Spleen (tissue), 3 donors: ENCODE data around the gene CDIPT.

Source experiments
- POLR2A ChIP-seq, 3 donors: fragments of 450-650 bp; IDR thresholded peaks; one replicate each; pipeline ENCODE4 v1.5.1; 2017; ENCODE audit warnings: antibody characterized with exemption in 3 of 3, mild to moderate bottlenecking in 1 of 3
- POLR2AphosphoS5 ChIP-seq, 3 donors: sonication (generic); formaldehyde crosslinking; IDR thresholded peaks; one replicate each; pipeline ENCODE4 v1.5.1; 2017; ENCODE audit warnings: antibody characterized with exemption in 3 of 3

DNA sequence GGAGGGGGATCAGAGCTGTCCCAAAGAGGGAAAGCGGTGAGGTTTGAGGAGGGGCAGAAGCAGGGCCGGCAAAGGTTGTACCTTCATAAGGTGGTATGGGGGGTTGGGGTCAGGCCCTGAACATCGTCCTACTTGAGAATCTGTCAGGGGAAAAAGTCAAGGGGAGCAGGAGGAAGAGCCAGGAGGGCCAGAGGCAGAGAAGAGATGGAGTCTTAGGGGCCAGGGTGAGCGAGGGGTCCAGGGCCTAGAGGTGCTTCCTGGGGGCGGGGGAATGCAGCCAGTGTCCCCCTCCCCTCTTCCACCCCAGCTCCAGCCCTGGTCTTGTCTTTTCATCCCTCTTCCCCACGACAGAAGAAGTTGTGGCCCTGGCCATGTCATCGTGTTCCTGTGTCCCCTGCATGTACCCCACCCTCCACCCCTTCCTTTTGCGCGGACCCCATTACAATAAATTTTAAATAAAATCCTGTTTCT, 52.3 kb downstream of the CDIPT start:
- no peak for TF ChIP-seq POLR2A (IDR thresholded peaks at IDR 0.05)
- TF ChIP-seq POLR2AphosphoS5 (IDR thresholded peaks at IDR 0.05), result no peak
